HG02588 (cell line): ENCODE measurements around the gene NOD1.

Source experiments
- ATAC-seq: cut with Tn5 transposase; IDR thresholded peaks from one replicate; pipeline ENCODE4 v1.9.1; 2021; ENCODE audit warnings: mild to moderate bottlenecking, moderate library complexity; ENCODE audit not compliant: unreplicated experiment

Gene NOD1

DNA sequence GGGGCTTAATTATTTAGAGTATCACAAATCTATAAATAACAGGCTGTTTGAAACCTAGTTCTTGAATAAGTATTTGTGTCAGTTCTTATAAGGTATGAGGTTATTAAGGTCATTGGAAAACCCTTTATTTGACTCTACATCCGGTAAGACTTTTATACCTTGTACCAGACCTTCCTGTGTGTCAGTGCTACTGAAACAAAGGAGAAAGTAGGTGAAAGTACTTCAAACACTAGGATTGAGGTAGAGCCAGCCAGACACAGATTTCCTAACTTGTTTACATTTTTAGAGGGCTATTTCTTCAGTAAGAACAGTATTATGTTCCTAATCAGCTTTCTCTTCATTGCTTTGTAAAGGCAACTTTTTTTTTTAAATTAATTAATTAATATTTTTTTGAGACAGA is 100.3 kb downstream of the NOD1 start:
- ATAC-seq: no peak
